Activated CD4-positive, alpha-beta T cell treated with anti-CD3 and anti-CD28 coated beads, Interleukin-10, Interleukin-2, amounts not matched to agents 100 ng/mL and 50 ng/mL, durations not matched to agents 16 hours and 8 hours (primary cell): ENCODE results near the gene RTN4.

Source experiments
- DNase-seq: peaks from one replicate; pipeline ENCODE4 v3.0.0-alpha.2; 2020

Gene RTN4

DNA sequence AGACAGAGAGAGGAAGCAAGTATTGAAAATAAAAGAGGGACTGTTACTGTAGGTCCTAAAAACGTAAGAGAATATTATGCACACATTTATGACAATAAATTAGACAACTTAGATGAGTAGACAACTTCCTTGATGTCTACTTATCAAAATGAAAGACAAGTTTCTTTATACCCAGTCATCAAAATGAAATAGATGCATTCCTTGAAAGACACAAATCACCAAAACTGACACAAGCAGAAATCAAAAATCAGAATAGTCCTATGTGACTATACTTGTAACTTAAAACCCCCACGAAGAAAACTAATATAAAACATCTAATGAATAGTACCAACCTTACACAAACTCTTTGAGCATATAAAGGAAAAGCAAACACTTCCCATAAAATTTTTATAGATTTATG, 14.5 kb downstream of the RTN4 start:
- no peak for DNase-seq

DNA sequence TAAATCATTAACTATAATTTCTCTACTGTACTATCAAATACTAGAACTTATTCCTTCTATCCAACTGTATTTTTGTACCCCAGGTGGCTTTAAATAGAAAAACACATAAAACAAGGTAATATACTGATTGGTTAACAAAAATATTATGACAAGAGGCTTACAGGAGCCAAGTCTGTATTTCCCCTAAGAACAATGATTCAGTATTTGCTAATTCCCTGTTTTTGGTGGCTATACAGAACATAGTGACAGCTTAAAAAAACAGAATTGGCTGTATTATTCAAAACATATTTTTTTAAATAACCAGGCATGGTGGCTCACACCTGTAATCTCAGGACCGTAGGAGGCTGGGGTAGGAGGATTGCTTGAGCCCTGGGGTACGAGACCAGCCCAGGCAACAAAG, 16.3 kb downstream of the RTN4 start:
- no peak for DNase-seq

DNA sequence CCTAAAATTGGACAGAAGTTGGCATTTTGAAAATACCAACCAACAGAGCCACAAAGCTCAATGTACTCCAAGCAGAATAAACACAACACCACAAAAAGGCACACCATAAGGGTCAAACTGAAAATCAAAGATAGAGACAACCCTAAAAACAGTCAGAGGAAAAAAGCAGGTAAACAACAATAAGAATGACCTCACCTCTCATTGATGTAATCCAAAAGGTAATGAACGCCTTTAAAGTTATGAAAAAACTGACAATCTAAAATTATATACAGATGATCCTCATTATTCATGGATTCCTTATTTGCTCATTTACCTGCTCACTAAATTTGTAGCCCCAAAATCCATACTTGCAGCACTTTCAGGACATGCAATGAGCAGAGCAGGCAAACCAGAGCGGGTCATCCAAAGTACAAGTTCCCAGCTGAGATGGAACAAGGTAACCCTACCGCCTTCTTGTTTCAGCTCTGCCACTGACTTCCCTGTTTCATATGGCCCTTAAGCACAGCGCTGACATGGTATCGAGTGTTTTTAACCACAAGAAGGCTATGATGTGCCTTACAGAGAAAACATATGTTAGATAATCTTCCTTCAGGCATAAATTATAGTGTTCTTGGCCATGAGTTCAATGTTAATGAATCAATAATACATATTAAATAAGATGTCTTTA, 17.0 kb downstream of the RTN4 start:
- no peak for DNase-seq

DNA sequence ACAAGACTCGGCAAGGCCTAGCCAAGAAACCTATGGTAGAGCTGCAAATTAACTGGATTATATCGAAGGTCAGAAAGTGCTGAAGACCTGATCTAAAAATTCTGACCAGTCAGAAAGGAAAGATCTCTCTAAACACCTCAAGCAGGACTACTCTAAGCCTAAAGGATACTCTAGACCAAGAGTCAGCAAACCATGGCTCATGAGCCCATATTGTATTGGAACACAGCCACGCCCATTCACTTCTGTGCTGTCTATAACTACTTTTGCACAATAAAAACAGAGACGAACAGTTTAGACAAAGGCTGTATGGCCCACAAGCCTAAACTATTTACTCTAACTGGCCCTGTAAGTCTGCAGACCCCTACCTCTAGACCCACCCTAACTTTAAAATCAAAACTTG, 18.7 kb downstream of the RTN4 start:
- no peak for DNase-seq

DNA sequence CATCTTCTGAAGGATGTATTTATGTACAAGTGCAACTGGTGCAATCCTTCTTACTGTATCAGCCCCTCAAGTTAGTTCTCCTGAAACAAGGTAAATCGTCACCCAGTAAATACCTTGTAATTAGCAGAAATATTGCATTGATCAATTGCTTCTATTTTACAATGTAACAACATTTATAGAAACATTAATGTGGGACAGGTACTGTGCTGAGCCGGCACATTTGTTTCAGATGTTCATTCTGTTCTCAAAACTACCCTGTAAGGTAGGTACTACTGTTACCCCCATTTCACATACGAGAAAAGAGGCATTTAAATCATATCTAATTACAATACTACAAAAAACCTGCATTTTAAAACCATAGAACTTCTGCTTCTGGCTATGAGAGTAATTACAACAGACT, 19.5 kb downstream of the RTN4 start:
- DNase-seq: no peak

DNA sequence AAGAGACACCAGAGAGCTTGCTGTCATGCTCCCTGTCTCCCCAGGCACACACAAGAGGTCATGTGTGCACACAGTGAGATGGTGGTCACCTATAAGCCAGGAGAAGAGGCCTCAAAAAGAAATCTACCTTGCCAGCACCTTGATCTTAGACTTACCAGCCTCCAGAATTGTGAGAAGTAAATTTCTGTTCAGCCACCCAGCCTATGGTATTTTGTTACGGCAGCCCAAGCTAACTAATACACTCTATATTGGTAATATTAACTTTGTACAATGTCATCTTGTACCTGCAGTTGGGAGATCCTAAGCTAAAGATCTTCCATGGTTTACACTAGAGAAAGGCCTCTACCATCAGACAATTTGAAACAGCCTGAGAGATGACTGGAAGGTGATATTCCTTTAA, 21.2 kb downstream of the RTN4 start:
- no peak for DNase-seq

DNA sequence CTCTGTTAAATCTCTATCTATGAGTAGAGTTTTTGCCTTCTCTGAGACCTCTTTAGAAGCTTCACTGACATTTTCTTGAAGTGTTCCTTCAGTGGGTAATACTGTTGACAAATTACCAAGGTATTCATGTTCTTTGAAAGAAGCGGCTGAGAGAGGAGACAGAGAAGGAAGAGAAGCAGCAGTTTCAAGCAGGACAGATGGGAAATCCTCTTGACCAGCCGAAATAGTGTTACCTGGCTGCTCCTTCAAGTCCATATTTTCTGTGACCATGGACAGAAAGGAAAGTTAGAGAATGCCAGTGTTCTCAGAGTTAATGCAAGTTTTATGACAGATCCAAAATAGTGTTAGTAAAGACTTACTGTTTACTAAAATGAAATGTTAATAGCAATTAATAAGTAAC, 23.0 kb downstream of the RTN4 start:
- DNase-seq: no peak

DNA sequence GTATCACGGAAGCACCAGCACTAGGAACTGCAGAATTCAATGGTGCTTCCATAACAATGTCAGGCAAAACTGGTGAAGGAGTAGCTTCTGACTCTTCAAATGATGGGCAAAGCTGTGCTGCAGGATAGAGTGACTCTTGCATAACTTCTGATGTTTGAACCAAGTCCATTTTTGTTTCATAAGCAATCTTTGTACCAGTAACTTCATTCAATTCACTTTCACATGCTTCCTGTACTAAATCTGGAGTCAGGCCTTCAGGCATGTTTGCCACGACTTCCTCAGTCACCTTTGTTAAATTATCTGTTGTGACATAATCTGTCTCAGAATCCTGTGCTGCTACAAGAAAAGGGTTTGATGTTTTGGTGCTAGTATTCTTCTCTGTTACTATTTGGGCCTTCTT, 24.0 kb downstream of the RTN4 start:
- DNase-seq: no peak

DNA sequence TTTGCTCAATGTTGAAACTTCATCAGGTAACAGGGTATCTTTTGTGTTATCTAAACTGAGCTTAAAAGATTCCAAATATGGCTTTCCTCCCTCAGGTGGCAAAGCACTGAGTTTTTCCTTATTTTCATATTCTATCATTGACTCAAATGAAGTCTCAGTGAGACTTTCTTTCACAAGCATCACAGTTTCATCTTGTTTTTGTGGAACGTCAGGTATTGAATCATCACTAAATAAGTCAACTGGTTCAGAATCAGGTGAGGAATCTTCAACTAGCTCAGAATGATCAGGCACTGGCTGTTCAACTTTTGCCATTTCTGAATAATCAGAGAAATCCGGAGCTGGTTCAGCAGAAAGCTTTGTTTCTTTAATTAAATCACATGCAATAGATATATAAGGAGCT, 24.6 kb downstream of the RTN4 start:
- no peak for DNase-seq

DNA sequence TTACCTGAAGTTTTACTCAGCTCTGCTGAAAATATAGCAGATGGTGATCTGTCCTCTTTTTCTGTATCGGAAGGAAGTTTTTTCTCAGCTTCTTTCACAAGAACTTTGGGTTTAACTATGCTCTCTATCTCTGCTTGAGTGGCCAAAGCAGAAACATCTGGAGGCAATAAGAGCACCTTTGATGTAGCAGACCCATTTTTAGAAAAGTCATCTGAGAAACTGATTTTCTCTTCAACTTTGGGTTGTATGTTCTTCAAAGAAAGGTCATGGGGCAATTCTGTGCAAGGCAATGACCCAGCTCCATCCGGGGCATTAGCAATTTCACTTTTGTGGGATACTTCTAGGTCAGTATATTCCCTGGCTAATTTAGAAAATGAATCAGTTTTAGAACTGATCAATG, 25.2 kb downstream of the RTN4 start:
- no peak for DNase-seq

DNA sequence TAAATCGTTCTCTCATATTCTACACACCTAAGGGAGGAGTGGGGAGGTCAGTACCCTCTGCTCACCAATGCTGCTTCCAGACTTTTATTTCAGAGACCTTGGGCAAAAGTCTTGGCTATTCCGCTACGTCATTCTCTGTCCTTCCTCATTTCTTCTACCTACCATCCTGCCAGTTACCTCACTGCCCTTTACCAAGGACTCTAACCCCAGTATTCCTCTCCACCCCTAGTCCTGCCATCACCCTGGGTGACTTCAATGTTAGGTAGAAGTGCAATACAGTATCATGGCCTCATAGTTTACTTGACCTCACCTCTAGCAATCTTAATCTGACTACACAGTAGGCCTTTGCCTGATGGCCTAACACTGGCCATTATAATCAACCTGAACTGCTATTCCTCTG, 27.8 kb downstream of the RTN4 start:
- no peak for DNase-seq

DNA sequence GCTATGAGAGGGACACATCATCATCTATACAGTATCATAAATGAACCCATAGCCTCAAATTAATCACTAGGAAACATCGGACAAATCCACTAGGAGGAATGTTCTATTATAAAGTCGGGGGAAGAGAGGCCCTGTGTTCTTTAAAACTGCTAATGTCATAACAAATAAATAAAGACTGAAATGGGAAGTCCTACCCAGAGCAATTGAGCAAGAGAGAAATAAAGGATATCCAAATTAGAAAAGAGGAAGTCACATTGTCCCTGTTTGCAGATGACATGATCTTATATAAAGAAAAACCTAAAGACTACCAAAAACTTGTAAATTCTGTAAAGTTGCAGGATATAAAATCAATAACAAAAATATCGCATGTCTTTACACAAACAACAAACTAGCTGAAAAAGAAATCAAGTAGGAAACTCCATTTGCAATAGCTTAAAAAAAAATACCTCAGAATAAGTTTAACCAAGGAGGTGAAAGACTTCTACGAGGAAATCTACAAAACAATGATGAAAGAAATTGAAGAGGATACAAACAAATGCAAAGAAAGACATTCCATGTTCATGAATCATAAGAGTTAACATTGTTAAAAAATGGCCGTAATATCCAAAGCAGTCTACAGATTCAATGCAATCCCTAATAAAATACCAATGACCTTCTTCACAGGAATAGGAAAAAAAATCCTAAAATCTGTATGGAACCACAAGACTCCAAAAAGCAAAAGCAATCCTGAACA, 30.6 kb downstream of the RTN4 start:
- no peak for DNase-seq

DNA sequence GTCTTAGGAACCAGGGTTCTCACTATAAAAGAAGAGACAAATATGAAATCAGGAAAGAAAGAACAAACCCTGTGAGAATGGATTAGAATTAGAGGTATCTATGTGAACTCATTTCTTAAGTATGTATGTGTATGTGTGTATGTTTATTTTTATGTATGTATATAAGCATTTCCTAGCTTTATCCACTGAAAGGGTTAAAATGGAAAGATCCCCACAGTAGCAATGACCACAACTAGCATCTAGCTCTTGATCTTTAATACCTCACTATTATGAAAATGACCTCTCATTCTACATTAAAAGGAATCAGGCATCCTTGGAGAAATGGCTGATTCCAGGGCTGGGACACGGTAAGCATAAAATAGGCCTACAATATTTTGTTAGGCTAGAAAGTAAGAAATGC, 31.6 kb downstream of the RTN4 start:
- DNase-seq: no peak

DNA sequence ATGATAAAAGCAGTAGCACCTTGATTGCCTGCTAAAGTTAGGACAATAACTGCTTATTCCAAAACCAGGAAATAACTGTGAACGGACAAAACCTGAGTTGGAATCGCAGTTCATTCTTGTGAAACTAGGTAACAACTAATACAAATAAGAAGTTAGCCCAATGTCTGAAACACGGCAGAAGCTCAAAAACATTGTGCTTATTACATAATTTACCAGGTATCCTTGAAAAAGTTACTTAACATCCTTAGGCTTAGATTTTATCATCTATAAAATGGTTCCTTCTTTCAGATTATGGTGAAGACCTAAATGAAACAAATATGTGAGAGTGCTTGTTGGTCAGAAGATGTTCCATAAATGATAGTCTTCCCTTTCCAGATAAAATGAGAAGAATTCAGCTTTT, 32.4 kb downstream of the RTN4 start:
- DNase-seq: no peak

DNA sequence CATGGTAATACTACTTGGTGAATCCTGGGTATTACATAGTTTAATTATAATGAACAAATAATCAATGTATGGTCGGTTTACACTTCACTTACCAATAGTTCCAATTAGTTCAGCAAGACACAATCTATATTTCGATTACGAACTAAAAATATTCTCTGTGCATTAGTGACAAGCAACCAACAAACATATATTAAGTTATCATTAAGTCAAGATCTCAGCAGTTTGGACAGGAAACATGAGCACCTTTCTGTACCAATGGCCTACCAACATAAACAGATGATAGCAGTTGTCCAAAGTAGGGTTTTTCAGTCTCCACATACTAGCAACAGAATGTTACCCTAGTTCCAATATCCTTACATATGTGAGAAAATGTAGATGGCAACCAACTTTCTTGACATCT, 32.8 kb downstream of the RTN4 start:
- no peak for DNase-seq

DNA sequence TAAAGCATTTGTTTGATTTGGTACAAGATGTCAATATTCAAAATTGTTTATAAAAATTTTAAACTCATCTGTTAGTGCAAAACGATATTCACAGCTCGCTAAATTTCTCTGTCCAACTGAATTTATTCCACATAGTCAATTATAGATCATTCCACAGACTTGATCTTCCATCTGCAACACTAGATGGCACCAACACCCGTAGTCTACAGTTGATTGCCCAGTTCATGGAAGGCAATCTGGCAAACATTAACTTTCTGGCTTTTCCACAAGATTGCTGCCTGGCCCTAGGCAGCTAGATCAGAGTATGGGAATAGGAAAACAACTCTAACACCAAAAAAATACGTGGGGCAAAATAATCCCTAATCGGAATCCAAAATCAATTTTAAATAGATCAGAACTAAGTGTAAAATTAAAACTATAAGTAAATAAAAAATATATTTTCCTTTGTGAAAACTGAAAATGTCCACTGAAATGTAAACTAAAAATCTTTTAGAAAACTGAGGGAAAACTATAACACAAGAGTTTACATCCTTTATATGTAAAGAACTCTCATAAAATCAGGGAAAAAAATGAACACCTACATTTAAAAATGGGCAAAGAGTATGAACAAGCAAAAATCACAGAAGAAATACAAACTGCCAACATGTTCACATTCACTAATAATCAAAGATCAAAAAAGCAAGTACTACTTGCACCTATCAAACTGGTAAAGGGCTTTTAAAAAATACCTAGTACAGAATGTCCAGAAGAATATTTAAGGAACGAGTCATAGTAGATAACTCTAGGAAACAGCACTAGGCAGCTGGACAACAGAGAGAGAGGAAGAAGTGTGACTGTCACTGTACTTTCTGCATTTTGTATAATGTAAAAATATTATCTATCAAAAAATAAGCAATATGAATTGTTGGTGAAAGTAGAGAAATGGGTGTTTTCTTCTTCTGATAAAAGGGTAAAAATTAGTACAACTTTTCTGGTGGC, 35.0 kb downstream of the RTN4 start:
- DNase-seq: peak; percentile 36

DNA sequence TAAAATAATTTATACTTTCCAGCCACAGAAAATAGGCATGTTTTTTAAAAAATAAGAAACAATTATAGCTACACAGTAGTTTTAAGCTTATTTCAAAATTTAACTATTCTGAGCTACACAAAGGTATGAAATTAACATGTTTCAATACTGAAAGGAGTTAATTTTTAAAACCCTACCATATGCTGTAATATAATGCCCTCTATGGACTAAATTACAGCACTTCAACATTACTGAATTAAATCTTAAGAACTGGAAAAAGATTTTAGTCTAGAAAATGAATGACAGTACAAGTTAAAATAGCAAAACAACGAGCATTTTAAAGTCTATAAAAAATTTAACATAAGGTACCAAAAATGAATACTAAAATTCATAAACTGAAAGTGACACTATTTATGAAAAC, 36.3 kb downstream of the RTN4 start:
- no peak for DNase-seq

DNA sequence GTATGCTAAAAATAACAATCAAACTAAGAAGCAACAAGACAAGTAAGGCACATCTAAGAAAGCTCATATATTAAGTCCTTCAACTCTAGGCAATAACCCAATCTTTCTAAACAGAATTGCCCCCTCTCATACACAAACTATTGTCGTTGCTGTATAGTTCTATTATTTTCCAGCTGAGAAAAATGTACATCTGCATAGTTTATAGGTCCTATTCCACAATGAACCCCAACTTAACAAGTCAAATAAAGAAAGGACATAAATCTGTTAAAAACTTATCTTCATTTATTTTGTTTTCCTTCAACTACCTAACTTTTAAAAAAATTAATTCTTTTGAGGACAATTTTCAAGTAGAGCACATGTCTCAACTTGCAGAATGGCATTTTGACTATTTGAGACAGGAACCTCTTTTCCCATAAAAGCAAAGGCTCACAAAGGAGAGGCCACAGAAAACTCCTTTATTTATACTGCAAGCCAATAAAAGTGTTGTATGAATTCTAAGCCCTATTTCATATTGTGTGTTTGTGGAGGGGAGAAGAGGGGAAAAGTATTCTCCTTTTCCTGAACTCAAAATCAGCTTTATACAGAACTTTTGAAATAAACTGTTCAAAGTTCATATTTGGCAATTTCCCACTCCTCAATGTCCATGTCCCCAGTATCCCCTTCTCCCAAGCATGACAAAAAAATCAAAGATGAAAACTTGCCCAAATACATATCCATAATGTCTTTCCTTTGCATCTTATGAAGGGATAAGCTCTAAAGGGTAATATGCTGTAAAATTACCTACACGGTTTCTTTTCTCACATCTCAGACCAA, 37.4 kb downstream of the RTN4 start:
- no peak for DNase-seq

DNA sequence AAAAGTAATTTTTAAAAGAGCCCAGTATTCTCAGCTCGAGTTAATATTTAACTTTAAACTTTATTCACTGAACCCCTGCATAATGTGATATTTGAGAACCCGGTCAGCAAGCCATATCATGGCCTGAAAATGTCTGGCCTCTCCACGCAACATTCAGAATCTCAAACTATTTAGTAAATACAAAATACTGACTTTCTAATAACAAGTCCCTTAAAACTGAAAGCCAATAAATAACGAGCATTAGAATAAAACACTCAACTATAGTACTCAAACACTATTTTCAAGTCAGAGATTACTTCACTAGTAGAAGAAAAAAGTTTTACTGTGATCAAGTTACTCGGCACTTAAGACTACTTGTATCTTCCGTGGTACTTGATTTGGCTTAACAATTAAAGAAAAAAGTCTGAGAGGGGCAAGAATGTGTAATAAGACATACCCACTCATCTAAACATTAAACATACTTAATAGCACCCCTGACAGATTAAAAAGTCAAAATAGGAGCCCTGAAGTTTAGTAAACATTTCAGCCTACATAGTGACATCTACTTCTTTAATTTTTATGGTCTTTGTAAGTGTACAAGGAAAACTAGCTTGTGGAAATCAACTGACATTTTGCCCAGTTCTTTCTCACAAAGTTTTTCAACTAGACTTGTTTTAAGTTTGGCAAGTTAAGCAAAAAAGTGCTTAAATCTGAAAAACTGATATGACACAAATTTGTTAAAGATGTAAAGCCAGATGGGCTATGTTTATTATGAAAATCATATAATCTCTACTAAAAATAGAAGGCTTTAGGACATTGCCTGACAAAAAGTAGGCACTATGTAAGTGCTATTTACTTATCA, 38.2 kb downstream of the RTN4 start:
- DNase-seq: no peak

DNA sequence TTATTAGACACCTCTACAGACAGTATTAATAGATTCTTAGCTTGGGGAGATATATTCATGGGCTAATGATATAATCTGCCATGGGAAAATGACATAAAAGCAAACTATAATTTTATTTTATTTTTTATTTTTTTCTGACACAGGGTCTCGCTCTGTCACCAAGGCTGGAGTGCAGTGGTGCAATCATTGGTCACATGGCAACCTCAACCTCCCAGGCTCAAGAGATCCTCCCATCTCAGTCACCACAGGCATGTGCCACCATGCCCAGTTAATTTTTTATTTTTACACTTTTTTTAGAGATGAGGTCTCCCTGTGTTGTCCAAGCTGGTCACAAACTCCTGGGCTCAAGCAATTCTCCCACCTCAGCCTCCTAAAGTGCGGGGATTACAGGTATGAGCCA, 39.3 kb downstream of the RTN4 start:
- no peak for DNase-seq

DNA sequence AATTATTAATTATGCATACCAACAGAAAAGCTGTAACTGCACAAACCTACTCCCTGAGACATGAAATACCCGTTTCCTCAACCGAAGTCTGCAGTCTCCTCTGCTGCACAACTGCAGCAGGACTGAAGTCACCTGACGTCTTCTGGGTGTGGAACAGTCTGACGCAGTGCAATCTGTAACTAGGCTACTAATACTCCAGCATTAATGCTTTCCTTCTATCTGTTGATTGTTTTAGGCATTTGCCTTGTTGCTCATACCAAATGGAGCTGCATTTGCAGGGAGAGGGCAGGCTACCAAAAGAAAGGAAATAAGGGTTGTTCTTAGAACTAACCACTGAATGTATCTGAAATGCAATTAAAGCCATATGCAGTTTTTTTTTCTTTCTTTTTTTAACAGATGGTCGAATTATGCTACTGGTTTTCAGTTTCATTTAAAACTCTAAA, 40.1 kb downstream of the RTN4 start:
- DNase-seq: peak; percentile 48
